PFSK-1 (cell line): ENCODE results near the gene IGSF9B.

Source experiments
- REST ChIP-seq, 2 experiments: IDR thresholded peaks; 2 replicates each; pipeline versions ENCODE4 v1.6.1 to v1.8.0; 2011 to 2012; ENCODE audit warnings: low read depth in 2 of 2, low read length in 2 of 2, control low read depth in 1 of 2, inconsistent platforms in 1 of 2, mild to moderate bottlenecking in 1 of 2, moderate library complexity in 1 of 2; ENCODE audit not compliant: insufficient read depth in 1 of 2
- SIN3A ChIP-seq: IDR thresholded peaks from 2 replicates; pipeline ENCODE4 v1.6.1; 2012; ENCODE audit warnings: mild to moderate bottlenecking, low read length, moderate library complexity, borderline replicate concordance; ENCODE audit not compliant: insufficient read depth
- TAF1 ChIP-seq: IDR thresholded peaks from 2 replicates; pipeline ENCODE4 v1.6.1; 2012; ENCODE audit warnings: low read length, control low read depth, borderline replicate concordance; ENCODE audit not compliant: insufficient read depth

- TF ChIP-seq REST (IDR thresholded peaks at IDR 0.05; ENCODE audit: insufficient read depth in 1 of 2, low read depth in 2 of 2, low read length in 2 of 2) (no peak), TAF1 (no peak), SIN3A (no peak)
Observed at GRCh38 chr11:133938166-133938565, 18.6 kb downstream of the IGSF9B start.
